GM18858 (cell line): ENCODE results near the gene SVOP.
"Not testable (repeated sequence)": the region's sequence is repeated elsewhere in the genome, so short reads cannot be mapped to it uniquely, and the experiment has no call there.

Experiments used
- ATAC-seq: cut with Tn5 transposase; IDR thresholded peaks from one replicate; pipeline ENCODE4 v1.9.1; 2021; ENCODE audit not compliant: unreplicated experiment

SVOP gene

GRCh38 chr12:108896336-108896735, 124.5 kb downstream of the SVOP start:
- ATAC-seq = no peak

DNA sequence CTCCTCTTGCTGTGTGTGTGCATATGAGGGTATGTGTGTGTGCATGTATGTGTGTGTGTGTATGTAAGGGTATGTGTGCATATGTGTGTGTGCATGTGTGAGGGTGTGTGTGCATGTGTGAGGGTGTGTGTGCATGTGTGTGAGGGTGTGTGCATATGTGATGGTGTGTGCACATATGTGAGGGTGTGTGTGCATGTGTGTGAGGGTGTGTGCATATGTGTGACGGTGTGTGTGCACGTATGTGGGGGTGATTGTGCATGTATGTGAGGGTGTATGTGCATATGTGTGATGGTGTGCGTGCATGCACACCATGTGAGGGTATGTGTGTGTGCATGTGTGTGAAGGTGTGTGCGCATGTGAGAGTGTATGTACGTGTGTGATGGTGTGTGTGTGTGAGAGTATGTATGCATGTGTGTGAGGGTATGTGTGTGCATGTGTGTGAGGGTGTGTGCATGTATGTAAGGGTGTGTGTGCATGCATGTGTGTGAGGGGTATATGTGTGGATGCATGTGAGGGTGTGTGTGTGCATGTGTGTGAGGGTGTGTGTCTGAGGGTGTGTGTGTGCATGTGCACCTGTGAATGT, 125.6 kb downstream of the SVOP start:
- no peak for ATAC-seq

DNA sequence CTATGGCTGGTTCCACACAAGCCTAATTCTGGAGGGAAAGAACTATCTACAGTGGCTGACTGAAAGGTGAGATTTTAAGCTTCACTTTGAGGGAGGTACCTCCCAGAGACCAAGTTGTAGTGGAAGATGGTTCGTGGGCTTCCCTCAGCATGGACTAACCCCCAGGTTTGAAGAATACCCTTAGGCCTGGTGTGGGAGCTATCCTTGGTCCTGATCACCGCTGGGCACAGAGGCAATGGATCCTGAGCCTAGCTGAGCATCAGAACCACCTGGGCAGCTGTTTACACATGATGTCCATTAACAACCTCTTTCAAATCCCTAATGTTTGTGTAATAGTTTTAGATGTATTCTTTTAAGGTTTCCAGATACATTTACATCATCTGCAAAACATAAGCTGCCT, 130.7 kb downstream of the SVOP start:
- ATAC-seq = no peak

GRCh38 chr12:108888031-108888430, 132.8 kb downstream of the SVOP start:
- ATAC-seq = no peak

DNA sequence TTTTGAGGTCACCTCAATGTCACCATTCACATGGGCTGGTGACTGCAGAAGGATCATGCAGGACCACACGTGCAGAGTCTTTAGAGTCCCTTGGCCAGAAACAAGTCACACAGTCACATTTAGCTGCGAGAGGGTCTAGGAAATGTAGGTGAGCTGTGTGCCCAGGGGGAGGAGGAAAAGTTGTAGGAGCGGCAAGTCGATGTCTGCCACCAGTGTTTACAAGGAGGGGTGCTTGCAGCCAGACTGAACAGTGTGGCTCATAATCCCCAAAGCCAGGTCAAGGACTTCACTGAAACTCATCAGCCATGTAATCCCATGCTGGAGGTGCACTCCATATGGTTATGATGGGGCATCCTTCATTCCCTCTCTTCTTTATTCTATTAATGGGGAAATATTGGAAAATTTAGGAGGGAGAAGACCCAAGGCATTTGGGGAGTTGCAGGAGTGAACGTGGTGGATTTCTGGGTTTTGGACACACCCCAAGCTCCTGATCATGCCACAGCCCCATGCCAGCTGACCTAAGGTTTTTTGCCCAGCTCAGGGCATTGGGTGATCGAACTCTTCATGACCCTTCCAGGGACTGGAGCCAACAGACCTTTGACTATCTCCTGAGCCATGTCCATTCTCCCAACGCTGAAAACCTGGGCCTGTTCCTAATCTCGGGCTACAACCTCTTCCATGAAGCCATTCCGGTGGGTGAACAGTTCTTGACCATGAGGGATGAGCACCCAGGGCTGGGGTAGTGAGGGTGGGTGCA, 133.8 kb downstream of the SVOP start:
- ATAC-seq = no peak

GRCh38 chr12:108884116-108885012, 136.5 kb downstream of the SVOP start:
- no peak for ATAC-seq

DNA sequence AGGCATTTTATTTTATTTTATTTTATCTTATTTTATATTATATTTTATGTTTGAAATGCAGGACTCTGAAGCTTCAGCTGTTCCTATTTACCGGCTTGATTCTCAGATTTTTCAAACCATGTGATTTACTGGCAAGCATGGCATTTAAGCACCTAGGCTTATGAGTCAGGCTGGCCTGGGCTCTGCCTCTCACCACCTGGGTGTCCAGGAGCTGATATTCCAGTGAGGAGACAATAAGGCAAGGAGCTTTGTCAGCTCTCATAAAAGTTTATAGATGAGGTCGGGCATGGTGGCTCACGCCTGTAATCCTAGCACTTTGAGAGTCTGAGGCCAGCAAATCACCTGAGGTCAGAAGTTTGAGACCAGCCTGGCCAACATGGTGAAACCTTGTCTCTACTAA, 138.9 kb downstream of the SVOP start:
- no peak for ATAC-seq

DNA sequence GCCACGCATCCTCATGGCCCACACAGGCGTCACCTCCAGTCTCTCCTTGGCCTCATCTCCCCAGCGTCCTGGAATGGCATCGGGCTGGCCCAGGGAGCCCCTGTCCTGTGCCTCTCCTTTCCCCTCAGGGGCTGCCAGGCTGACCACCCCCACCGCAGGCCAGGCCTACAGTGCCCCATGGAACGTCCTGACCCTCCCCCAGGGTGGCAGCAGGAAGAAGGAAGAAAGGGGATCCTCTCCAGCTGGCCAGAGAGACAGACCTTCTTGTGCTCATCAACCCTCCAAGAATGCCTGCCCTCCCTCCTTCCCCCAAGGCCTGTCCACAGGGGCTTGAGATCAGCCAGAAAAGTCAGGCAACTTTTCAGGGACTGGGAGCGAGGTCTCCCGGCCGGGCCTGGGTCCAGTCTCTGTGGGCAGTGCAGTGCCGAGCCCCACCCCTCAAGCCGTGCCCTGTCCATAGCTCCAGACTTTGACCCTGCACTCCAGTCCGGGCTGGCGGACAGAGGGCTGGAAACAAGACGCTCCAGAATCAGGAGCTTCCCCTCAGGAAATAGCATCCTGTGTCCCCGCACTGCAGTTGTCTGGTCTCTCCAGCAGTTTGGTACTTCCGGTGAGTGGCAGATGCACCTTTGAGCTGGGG, 141.1 kb downstream of the SVOP start, which contains the start of gene DAO:
Gene DAO, plus strand, starts transcription at position 478 of the 640 bp plus-strand sequence. CDS start 4,915 bp downstream, outside the sequence.
- ATAC-seq = no peak

- no peak for ATAC-seq
Observed at GRCh38 chr12:108876550-108876949, 144.3 kb downstream of the SVOP start.

- ATAC-seq = no peak
Observed at GRCh38 chr12:108875682-108876361, 145.0 kb downstream of the SVOP start.

GRCh38 chr12:108875280-108875679, 145.6 kb downstream of the SVOP start:
- no peak for ATAC-seq

- ATAC-seq = no peak
Observed at GRCh38 chr12:108868781-108869180, 152.1 kb downstream of the SVOP start.

DNA sequence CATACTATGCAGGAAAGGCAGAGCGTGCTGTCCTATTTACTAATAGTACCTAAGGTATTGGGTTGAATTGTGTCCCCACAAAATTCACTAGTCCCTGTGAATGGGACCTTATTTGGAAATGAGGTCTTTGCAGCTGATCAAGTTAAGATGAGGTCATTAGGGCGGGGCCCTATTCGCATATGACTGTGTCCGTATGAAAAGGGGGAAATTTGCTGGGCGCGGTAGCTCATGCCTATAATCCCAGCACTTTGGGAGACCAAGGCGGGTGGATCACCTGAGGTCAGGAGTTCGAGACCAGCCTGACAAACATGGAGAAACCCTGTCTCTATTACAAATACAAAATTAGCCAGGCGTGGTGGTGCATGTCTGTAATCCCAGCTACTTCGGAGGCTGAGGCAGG, 154.8 kb downstream of the SVOP start:
- ATAC-seq = not testable (repeated sequence)

DNA sequence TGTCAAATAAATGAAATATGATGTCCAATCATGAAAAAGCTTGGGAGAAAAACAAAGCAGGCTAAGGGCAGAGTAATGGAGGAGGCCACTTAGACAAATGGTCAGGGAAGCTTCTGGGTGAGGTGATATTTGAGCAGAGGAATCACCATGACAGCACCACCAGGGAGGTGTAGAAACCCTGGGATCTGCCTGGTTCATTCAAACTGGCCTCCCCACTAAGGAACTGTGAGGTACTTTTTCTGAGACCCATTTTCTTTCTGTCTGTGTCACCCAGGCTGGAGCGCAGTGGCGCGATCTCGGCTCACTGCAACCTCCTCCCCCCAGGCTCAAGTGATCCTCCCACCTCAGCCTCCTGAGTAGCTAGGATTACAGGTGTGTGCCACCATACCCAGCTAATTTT, 155.7 kb downstream of the SVOP start:
- ATAC-seq = no peak

- ATAC-seq = no peak
Observed at GRCh38 chr12:108862588-108862959, 158.3 kb downstream of the SVOP start.

DNA sequence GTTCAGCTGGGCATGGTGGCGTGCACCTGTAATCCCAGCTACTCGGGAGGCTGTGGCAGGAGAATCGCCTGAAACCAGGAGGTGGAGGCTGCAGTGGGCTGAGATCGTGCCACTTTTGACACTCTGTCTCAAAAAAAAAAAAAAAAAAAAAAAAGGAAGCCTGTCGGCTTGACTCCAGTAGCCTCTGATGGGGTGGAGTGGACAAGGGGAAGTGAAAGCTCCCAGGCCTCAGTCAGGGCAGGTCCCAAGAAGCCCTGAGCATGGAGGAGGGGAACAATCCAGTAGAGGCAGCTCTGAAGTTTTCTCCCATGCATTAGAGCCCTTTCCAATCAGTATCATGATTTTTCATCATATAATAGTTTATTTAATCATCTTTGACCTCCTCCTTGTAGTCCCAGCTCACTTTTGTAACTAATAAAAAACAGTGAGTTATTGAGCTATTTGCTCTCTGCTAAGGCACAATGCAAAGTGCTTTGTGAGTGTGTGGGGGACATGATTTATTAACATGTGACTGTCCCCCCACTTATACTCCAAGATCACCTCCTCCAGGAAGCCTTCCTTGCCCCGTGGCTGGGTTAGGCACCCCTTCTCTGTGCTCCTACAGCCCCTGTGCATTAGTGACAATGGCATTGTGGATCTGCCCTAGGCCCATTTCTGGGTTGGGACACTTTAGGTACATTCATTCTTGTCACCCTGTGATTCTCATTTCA, 158.8 kb downstream of the SVOP start:
- ATAC-seq = no peak

DNA sequence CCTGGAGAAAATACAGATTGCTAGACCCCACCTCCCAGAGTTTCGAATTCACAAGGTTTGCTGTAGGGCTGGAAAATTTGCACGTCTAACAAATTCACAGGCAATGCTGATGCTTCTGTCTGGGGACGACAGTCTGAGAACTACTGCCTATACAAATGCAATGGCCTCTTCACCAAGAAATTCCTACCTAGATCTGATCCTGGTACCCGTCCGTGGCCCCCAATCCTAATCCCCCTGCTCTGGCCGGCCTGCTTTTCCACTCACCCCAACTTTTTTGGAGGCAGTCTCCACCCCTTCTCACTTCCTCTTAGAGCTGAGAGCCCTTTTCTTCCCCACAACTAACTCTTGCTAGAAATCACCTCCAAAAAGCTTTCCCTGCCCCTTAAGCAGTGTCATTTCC, 160.4 kb downstream of the SVOP start:
- no peak for ATAC-seq

DNA sequence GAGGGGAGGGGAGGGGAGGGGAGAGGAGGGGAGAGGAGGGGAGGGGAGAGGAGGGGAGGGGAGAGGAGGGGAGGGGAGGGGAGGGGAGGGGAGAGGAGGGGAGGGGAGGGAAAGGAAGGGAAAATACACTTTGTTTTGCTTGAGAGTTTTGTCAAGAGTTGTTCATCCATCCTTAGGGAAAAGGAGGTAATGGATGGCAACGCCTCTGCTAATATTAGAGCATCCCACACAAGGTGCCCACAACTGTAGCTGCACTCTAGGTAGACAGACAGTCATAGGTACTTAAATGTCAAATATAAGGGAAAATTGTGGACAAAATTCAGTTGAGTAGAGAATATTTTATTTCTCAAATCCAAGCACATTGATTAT, 161.0 kb downstream of the SVOP start:
- no peak for ATAC-seq

- not testable (repeated sequence) for ATAC-seq
Observed at GRCh38 chr12:108859141-108859922, 161.5 kb downstream of the SVOP start.
